8988T (cell line): ENCODE measurements around the gene RASSF5.
"Not testable (repeated sequence)": the region's sequence is repeated elsewhere in the genome, so short reads cannot be mapped to it uniquely, and the experiment has no call there.

Experiments used
- DNase-seq: peaks from one replicate; pipeline ENCODE4 v3.0.0; 2011

RASSF5 gene

DNA sequence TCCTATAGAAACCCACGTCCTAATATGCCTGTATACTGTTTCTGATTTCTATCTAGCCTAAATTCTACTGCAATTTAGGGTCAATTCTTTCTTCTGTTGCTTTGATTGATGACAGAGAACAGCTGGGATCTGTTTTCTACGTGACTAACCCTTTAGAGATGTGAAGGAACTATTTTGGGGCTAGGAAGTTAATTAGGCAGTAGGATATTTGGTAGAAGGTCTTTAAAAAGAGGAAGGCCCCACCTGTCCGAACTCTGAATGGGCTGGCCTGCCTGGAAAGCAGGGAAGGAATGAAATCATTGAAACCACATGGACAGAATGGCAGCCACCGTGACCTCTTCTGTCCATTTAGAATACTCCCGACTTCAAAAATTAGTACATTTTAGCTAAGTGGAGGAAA is 83.9 kb downstream of the RASSF5 start:
- DNase-seq: no peak

DNA sequence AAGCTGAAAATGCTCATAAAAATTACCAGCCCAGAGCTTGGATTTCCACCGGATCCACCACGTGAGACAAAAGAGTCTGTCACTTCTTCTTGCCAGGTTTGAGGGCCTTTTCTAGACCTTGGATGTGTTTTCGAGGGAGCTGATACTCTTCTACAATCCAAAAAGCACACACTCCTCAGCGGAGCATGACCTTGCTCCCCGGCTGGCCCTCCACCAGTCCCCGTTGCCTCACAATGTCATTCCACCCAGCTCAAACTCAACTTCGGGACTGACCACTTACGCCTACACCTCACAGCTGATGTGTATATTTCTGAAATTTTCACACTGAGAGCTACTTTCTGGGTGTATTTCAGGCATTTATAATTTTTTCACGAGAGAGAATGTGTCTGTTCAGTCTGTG is 84.4 kb downstream of the RASSF5 start:
- DNase-seq: no peak

DNA sequence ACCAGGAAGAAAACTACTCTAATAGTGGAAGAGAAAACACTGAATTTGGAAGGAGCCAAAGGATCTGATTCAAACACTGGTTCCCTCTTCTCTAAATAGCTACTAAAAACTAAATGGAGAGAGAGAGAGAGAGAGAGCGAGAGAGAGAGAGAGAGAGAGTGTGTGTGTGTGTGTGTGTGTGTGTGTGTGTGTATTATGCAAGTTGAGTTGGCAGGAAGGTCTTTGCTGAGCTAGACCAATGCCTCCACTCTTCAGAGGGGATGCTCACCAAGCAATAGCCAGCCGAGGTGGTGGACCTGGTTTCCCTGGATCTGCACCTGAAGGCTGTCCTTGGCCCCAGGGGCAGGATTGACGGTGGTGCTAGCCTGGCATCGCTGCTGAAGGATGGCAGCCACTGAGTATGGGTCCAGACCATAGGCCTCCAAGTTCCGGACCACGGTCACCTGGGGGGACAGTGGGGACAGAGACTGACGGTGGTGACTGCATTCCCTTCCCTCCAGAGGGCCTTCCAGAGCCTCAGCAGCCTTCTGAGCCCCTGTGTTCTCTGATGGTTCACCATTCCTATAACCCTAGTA is 86.1 kb downstream of the RASSF5 start:
- no peak for DNase-seq

DNA sequence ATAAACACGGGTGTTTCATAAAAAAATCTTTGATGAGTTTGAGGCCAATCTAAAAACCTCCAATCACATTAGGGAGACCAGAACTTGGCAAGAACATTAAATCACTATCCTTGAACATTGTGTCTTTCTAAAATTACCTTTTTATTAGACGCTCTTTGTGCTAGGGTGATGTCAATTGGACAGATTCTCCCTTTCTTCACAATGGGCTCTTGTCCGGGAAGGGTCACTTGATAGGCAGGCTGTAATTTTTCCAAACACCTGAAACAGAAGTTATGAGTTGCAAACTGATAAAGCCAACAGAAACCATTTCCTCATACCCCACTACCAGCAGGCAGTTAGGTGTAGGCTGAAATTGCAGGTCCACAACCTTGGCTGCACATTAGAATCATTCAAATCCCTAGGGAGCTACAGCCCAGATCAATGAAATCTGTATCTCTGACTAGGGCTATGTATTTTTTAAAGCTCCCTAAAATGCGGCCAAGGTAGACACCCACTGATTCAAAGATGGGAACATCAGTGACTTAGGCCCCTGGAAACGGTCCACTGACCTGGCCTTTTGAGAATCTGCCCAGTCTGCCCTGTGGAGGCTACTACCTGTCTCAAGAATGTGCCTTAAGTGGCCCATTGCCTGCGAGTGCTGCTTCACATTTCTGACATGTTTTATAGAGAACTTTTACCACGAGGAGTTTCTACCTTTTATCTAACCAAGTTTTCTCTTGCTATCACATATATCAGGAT is 88.4 kb downstream of the RASSF5 start:
- no peak for DNase-seq

DNA sequence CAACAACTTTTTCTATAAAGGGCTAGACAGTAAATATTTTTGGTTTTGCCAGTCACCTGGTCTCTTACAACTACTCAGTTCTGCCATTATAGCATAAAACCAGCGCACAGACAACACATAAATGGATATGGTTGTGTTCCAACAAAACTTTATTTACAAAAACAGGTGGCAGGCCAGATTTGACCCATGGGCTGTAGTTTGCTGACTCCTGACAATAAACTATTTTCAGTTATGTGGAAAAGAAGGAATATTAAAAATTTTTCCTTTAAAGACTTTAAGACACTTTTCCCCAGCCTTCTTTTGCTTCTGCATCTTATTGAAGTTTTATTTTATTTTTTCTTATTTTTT is 89.0 kb downstream of the RASSF5 start:
- DNase-seq: no peak

DNA sequence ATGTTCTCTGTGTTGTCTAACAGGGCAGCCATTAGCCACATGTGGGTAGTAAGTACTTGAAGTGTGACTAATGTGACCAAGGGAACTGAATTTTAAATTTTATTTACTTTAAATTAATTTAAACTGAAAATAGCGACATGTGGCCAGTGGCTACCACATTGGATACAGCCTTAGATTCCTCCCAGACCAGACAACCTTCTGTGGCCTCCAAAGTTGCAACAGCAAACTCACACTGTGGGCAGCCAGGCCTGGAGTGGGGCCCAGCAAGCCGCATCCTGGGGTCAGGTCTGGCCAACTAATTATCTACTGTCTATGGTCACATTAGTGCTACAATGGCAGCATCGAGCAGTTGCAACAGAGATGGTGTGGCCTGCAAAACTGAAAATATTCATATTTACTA is 93.2 kb downstream of the RASSF5 start:
- DNase-seq: no peak

DNA sequence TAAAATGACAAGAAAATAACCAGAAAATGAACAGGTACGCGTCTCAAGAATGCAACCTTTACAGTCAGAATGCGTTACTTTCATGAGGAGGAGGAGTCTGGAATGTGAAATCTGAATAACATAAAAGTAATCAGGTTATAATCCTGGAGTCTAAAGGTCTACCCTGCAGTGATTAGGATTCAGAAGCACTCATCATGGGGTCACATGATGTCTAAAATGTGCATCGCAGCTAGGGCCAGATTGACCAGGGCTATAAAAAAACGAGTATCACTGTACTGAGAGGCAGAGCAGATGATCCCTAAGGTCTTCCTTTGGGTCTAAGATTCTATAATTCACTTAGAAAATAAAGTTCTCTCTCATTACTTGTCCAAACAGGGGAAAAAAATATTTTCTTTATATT is 97.5 kb downstream of the RASSF5 start:
- DNase-seq: no peak

DNA sequence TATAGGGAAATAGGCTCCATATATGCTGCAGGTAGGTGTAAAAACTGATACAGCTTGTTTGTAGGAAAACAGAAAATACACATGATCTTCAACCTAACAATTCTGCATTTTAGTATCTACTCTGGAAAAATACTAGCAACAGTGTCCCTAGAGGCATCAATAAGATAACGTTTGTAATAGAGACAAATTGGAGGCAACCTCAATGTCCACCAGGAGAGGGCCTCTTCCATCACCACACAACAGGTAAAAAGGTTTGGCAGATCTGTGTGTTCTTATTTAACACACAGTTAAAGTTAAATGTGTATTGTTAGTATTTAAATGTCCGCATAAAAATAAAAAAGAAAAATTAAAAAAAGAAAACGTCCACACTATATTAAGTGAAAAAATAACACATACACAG is 99.5 kb downstream of the RASSF5 start:
- peak; percentile 46 for DNase-seq

DNA sequence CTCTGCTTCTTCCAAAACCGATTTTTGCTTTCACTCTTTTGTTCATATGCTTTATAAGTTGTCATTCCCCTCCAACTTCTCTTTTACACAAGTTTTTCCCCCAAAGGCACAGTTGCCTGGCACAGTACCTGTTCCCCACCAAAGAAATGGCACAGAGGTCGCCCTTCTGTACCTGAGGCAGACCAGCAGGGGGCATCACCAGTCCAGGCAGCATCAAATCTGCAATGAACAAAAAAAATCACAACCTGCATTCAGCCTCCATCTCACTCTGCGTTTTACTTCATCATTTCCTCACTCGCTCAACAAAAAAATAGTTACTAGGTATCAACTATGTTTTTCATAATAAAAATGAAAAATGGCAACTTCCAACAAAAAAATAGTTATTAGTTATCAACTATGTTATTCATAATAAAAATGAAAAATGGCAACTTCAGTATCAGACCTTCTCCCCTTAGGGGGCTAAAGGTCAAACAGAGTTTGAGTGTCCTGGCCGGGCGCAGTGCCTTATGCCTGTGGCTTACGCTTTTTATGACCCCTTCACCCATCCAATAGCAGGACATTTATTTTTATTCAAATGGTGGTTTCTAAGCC is 100.9 kb downstream of the RASSF5 start:
- peak; percentile 34 for DNase-seq

DNA sequence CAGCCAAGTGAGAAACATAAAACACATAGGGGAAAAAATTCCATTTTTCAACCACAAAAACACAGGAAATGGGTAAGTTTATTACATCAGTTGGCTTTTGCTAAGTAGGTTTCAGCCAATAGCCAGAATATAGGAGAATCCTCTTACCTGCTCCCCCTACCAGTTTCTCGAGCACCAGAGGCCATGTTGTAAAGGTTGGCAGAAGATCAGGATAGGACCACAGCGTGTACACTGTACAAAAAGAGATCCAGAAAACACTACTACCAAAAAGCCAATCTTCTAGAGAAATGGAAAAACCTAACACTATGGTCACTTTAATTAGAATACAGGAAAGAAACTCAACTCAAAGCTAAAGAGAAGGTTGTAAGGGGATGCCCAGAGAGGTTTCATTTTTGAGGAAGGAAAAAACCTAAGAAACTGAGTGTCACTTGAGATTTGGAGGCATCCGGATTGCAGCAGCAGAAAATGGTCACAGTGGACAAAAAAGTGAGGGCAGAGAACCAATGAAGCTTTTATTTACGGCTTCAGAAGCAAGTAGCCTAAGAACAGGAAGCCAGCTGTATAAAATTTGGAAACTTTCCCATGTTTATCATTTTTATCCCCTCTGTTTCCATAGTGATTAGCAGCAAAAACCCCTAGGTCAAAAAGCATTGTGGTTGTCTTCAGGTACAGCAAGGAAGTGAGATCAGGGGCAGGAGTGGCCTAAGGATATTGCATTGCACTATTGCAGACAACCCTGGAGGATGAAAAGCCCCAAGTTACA is 102.1 kb downstream of the RASSF5 start:
- DNase-seq: no peak

DNA sequence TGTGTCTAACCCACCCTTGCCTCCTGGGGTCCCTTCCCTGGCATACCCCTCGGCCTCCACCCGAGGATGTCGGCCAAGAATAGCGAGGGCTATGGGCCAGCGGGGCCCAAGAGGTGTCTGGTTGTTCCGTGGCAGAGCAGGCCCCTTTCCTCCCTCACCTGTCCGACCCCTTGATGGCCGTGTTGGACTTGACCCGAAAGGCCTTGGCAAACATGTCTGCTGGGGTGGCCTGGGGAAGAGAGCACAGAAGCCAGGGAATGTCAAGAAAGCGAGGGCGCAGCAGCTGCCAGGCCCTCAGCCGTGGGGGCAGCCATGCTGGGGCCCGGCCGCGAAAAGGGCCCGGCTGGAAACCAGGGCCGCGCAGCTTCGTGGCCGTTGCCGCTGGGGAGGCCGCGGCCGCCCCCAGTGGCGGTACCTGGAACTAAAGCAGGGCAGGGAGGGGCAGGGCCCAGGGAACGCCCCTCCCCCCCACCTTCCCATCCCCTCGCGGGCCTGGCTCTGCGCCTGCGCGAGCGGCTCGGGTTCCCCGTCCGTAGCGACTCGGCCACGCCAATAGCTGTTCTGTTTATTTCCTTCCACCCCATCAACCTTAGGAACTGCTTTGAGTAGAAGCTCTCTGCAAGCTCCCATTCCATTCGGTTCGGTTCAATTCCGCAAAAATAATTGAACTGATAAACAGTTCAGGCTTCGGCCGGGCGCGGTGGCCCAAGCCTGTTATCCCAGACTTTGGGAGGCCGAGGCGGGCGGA is 105.0 kb downstream of the RASSF5 start, which contains the start of gene EIF2D:
Gene EIF2D (minus strand): TSS at position 337 of the 748 bp plus-strand sequence. CDS start 123 bp downstream, at position 214.
- DNase-seq: peak; percentile 97

DNA sequence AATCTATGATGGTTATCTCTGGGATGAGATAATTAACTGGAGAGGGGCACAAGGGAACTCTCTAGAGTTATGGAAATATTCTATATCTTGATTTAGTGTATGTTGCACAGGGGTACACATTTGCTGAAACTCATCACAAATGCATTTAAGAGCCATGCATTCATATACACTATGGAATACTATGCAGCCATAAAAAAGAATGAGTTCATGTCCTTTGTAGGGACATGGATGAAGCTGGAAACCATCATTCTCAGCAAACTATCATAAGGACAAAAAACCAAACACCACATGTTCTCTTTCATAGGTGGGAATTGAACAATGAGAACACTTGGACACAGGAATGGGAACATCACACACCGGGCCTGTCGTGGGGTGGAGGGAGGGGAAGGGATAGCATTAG is 119.1 kb downstream of the RASSF5 start:
- not testable (repeated sequence) for DNase-seq

DNA sequence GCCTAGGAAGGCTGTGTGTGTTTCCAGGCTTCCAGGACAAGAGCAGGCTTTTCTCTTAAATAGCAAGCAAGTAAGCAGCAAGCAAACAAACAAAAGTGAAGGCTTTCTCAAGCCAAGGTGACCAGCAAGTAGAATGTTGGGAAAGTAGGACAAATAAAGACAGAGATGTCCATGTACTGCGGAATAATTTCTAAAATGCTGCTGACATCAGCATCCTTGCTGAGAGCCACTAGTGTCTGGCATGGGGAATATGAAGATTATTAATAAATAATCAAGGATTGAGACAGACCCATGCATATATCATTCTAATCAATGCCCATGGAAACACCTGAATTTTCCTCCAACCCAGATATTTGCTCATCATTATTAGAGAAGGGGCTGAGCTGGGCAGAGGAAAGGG is 121.6 kb downstream of the RASSF5 start:
- no peak for DNase-seq

DNA sequence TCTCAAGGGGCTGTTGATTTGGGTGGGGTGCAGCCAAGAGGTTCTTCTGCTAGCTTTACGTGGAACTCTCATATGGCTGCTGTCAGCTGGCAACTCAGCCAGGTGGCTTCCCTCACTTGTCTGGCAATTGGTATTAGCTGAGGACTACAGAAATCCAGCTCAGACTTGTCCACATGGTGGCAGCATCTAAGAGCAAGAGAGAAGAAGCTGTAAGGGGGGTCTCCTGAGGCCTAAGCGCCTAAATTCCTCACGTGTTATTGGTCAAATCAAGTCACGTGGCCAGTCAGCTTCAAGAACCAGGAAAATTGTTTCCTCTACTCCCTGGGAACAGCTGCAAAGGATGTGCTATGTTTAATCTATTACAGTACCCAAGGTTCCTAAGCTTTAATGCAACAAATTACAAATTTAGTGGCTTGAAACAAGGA is 123.8 kb downstream of the RASSF5 start:
- DNase-seq: peak; percentile 63

DNA sequence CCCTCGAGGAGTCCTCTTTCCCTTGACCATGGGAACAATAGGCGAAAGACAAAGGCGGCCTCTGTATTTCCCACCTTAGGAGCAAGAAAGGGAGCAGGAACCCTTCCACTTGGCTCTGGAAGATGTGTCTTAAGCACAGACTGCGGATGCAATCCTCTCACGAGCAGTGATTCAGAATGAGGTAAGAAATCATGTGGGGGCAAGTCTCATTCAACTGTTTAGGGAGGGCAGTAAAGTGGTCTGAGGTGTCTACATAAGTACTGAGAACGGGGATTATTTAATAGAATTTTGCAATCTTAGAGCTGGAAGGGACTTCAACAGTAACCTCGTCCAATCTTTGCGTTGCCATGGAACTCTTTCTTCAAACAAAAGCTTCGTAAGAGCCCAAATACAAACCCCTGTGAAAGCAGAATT is 126.4 kb downstream of the RASSF5 start:
- no peak for DNase-seq

DNA sequence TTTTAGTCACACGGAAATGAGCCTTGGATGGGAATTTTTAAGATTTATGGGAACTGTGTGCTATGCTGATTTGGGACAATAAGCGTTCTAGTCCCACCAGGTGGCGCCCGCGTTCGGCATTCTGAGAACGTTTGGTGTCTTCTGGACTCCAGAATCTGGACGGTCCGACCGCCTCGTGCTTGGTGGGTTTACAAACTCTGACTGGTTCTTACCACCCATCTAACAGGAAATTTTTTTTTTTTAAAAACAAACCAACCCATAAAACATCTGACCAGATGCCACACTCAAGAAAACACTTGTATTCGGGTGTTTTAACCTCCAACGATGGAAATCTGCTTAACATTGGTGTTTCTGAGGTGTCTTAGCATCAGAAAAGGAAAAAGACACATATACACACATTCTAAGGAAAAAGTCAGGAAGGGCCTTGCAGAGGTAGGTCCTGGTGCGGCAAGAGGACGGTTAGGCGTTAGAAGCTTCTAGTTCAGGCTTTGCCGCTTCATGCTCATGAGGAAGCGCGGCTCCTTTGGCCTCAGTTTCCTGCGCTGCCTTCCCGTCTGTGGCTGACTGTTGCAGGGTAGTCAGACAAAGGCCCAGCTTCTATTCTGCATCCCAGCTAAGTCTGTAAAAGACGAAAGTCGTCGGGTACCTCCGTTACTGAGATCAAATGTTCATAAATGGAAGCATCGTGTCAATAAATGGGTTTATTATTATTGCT is 127.2 kb downstream of the RASSF5 start:
- no peak for DNase-seq

DNA sequence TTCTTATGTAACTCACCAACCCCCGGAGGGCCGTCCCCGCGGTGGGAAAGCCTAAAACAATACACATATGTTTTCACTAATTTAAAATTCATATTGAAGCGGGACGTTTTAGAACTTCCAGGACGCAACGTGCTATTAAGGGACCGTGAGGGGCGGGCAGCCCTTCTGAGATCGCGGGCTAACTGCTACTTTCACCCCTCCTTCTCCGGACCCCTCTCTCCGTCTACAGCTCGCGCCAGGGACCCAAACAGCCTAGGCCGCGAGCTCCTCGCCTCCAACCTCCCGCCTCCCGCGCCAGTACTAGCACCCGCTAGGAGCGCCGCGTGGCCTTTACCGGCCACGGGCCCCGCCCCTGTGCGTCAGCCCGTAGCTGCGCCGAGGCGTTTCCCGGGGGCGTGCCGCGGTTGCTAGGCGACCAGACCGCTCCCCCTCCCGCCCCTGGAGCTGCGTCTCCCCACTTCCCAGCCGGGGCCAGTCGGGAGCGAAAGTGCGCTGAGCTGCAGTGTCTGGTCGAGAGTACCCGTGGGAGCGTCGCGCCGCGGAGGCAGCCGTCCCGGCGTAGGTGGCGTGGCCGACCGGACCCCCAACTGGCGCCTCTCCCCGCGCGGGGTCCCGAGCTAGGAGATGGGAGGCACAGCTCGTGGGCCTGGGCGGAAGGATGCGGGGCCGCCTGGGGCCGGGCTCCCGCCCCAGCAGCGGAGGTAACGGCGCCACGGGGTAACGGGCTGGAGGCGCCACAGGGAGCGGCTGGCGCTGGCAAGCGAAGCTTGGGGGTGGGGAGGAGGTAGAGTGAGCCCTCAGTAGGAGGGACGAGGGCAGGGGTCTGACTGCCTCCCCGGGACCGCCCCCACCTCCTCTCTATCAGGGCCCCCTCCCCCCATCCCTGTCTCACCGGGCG is 128.0 kb downstream of the RASSF5 start, which contains the start of gene DYRK3:
Gene DYRK3 (plus strand): TSS at position 457 of the 898 bp plus-strand sequence. CDS start 168 bp downstream, at position 625.
- DNase-seq: peak; percentile 70

DNA sequence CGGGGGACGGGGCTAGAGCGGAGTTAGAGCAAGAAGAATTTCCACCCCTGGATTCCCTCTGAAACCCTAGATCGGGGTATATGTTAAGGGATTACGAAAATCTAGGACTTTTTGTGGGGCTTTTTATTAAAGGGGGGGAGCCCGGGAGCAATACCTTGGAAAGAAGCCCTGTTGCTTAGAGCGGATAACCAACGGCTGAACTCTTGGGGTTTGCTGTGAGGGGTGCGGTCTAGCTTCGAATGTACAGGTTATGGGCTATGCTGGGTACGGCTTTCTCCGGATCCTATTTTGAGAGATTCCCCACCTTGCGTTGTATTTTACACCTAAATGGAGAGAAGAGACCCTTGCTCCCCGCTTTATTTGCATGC is 128.6 kb downstream of the RASSF5 start:
- DNase-seq: no peak

DNA sequence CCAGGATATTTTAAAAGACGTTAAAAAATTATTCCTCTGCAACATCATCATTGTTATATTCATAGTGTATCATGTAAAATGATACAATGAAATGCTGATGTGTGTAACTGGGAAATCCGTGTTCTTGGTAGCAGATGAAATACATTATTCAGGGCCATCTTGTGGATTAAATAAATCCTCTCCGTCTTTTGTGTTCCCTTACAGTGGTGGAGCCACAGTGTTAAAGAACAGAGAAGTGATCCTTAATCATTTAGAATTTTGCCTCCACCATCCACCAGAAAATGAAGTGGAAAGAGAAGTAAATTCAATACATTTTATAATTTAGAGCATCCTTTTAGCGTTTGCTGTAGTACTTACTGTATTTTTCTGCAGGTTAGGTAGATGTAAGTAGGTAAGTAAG is 129.3 kb downstream of the RASSF5 start:
- DNase-seq: no peak

DNA sequence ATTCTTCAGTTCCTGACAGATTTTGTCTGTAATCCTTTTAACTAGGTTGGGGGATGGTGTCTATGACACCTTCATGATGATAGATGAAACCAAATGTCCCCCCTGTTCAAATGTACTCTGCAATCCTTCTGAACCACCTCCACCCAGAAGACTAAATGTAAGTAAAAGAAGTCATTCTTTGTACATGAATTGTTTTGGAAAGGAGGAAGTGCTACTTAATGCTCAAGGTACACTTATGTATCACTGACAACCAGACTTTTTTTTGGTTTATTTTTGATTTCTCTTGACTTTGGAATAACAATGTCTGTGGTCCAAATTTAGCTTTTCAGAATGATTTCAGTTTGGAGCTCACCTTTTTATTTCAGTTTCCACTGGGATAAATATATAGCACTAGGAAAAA is 130.3 kb downstream of the RASSF5 start:
- DNase-seq: no peak
